ENCODE data around the gene AK5.

AK5 gene

DNA sequence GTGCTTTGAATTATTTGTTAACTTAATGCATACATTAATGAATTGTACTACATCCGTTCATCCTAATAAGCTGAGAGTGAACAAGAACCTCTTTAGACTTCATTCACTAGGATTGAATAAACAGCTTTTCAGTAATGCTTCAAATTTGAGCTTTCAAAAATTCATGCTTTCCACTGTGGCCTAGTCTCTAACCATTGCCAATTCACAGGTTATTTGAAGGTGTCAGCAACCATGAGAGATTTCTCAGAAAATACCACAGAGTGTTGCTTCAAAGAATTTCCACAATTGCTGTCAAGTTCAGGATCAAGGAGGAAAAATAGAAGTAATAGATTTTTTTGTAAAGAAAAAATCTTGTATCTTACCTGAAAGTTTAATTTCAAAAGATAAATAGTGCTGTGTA is 72.7 kb downstream of the AK5 start:
- Histone ChIP-seq H3K36me3 (replicated peaks in 1 of 2; ENCODE audit: control insufficient read depth in 2 of 2, insufficient read depth in 2 of 2, low read length in 2 of 2) (no peaks in the 10 kb centered on the region), H2BK15ac (ENCODE audit: low read length) (no peak overlapping the region), H2AK5ac (ENCODE audit: low read depth, low read length) (no peak overlapping the region), H3K27ac (replicated peaks; ENCODE audit: low read length) (no peak overlapping the region), H3K4me1 (ENCODE audit: control insufficient read depth in 2 of 2, insufficient read depth in 1 of 2, low read depth in 1 of 2, low read length in 2 of 2) (no peaks in the 10 kb centered on the region), H3K14ac (ENCODE audit: low read length) (no peak overlapping the region), H2BK12ac (ENCODE audit: low read length) (no peak overlapping the region), H3K23ac (ENCODE audit: low read depth, low read length, poor library complexity) (no peak overlapping the region), H3K4ac (ENCODE audit: low read length) (no peak overlapping the region), H3K79me1 (ENCODE audit: low read depth, low read length) (no peaks in the 10 kb centered on the region), H2BK5ac (ENCODE audit: low read length) (no peak overlapping the region), H3K9me3 (replicated peaks in 1 of 2; ENCODE audit: control insufficient read depth in 2 of 2, insufficient read depth in 1 of 2, low read depth in 1 of 2, low read length in 2 of 2) (no peaks in the 10 kb centered on the region), H4K91ac (ENCODE audit: low read depth, low read length, poor library complexity) (no peak overlapping the region), H3K4me3 (ENCODE audit: low read length in 2 of 2) (no peak overlapping the region), H2BK120ac (ENCODE audit: low read depth, low read length) (no peak overlapping the region), H4K8ac (ENCODE audit: low read depth, low read length) (no peak overlapping the region), H3K4me2 (ENCODE audit: insufficient read depth, low read length, poor library complexity, severe bottlenecking) (no peak overlapping the region), H2AFZ (ENCODE audit: low read length) (no peak overlapping the region), H3K27me3 (ENCODE audit: control insufficient read depth in 3 of 3, insufficient read depth in 3 of 3, low read depth in 1 of 3, low read length in 3 of 3) (no peaks in the 10 kb centered on the region), H3K9ac (ENCODE audit: low read depth, low read length, poor library complexity) (no peak overlapping the region), H3K18ac (ENCODE audit: low read length) (no peak overlapping the region)
- DNase-seq (ENCODE audit: low spot score), result no peak
- no CpG with 5 or more reads among the region's 1 CpG for WGBS, 2 donors (ENCODE audit: extremely low coverage in 2 of 2, insufficient read length in 2 of 2, insufficient replicate concordance in 1 of 2)

DNA sequence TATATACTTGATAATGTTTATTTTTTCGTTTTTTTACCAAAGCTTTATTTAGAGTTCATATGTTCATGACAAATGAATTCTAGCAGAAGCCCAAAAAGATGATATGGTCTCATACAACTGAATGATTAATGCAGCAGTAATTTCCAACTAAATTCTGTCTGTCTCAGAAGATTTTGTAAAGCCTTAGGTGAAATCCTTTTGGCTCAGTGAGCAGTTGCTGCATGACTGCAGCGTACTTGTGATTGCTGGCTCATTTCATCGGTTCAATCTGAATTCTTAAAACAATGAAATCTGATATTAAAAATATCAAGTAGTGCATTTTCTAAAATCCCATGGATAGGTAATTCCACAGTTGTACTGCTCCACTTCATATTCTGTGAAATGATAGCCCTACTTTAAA is 73.2 kb downstream of the AK5 start:
- Histone ChIP-seq H3K4me3 (ENCODE audit: low read length in 2 of 2) (no peak overlapping the region), H4K91ac (ENCODE audit: low read depth, low read length, poor library complexity) (no peak overlapping the region), H2AFZ (ENCODE audit: low read length) (no peak overlapping the region), H3K4me1 (ENCODE audit: control insufficient read depth in 2 of 2, insufficient read depth in 1 of 2, low read depth in 1 of 2, low read length in 2 of 2) (no peaks in the 10 kb centered on the region), H3K4me2 (ENCODE audit: insufficient read depth, low read length, poor library complexity, severe bottlenecking) (no peak overlapping the region), H3K79me1 (ENCODE audit: low read depth, low read length) (no peaks in the 10 kb centered on the region), H3K18ac (ENCODE audit: low read length) (no peak overlapping the region), H3K4ac (ENCODE audit: low read length) (no peak overlapping the region), H3K27ac (replicated peaks; ENCODE audit: low read length) (no peak overlapping the region), H3K9ac (ENCODE audit: low read depth, low read length, poor library complexity) (no peak overlapping the region), H2BK120ac (ENCODE audit: low read depth, low read length) (no peak overlapping the region), H3K9me3 (replicated peaks in 1 of 2; ENCODE audit: control insufficient read depth in 2 of 2, insufficient read depth in 1 of 2, low read depth in 1 of 2, low read length in 2 of 2) (no peaks in the 10 kb centered on the region), H4K8ac (ENCODE audit: low read depth, low read length) (no peak overlapping the region), H2BK15ac (ENCODE audit: low read length) (no peak overlapping the region), H3K27me3 (ENCODE audit: control insufficient read depth in 3 of 3, insufficient read depth in 3 of 3, low read depth in 1 of 3, low read length in 3 of 3) (no peaks in the 10 kb centered on the region), H2AK5ac (ENCODE audit: low read depth, low read length) (no peak overlapping the region), H2BK5ac (ENCODE audit: low read length) (no peak overlapping the region), H2BK12ac (ENCODE audit: low read length) (no peak overlapping the region), H3K14ac (ENCODE audit: low read length) (no peak overlapping the region), H3K36me3 (replicated peaks in 1 of 2; ENCODE audit: control insufficient read depth in 2 of 2, insufficient read depth in 2 of 2, low read length in 2 of 2) (no peaks in the 10 kb centered on the region), H3K23ac (ENCODE audit: low read depth, low read length, poor library complexity) (no peak overlapping the region)
- no peak for DNase-seq (ENCODE audit: low spot score)
- no CpG with 5 or more reads among the region's 3 CpGs for WGBS, 2 donors (ENCODE audit: extremely low coverage in 2 of 2, insufficient read length in 2 of 2, insufficient replicate concordance in 1 of 2)

DNA sequence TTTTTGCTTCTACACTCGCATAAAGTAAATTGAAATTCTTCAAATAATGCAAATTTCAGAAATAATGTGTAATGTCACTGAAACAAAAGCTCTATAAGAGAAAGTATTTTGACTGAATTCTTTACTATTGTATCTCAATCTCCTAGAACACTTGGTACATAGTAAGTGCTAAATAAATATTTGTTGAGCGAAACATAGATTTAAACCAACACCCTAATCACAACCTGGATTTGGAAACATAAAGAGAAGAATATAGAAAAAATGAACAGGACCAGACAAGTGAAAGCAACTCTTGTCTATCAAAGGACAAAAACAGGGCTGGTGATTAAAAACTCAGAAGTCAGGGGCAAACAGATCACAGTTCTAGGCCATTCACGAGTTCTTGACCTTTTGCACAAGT is 74.3 kb downstream of the AK5 start:
- Histone ChIP-seq H3K4me2 (ENCODE audit: insufficient read depth, low read length, poor library complexity, severe bottlenecking) (no peak overlapping the region), H3K36me3 (replicated peaks in 1 of 2; ENCODE audit: control insufficient read depth in 2 of 2, insufficient read depth in 2 of 2, low read length in 2 of 2) (no peaks in the 10 kb centered on the region), H3K4me3 (ENCODE audit: low read length in 2 of 2) (no peak overlapping the region), H4K8ac (ENCODE audit: low read depth, low read length) (no peak overlapping the region), H2BK15ac (ENCODE audit: low read length) (no peak overlapping the region), H3K27ac (replicated peaks; ENCODE audit: low read length) (no peak overlapping the region), H2BK5ac (ENCODE audit: low read length) (no peak overlapping the region), H3K9me3 (replicated peaks in 1 of 2; ENCODE audit: control insufficient read depth in 2 of 2, insufficient read depth in 1 of 2, low read depth in 1 of 2, low read length in 2 of 2) (no peaks in the 10 kb centered on the region), H3K23ac (ENCODE audit: low read depth, low read length, poor library complexity) (no peak overlapping the region), H3K14ac (ENCODE audit: low read length) (no peak overlapping the region), H4K91ac (ENCODE audit: low read depth, low read length, poor library complexity) (no peak overlapping the region), H3K9ac (ENCODE audit: low read depth, low read length, poor library complexity) (no peak overlapping the region), H3K27me3 (ENCODE audit: control insufficient read depth in 3 of 3, insufficient read depth in 3 of 3, low read depth in 1 of 3, low read length in 3 of 3) (no peaks in the 10 kb centered on the region), H2BK12ac (ENCODE audit: low read length) (no peak overlapping the region), H3K4ac (ENCODE audit: low read length) (no peak overlapping the region), H2AFZ (ENCODE audit: low read length) (no peak overlapping the region), H3K4me1 (ENCODE audit: control insufficient read depth in 2 of 2, insufficient read depth in 1 of 2, low read depth in 1 of 2, low read length in 2 of 2) (no peaks in the 10 kb centered on the region), H3K79me1 (ENCODE audit: low read depth, low read length) (no peaks in the 10 kb centered on the region), H3K18ac (ENCODE audit: low read length) (no peak overlapping the region), H2BK120ac (ENCODE audit: low read depth, low read length) (no peak overlapping the region), H2AK5ac (ENCODE audit: low read depth, low read length) (no peak overlapping the region)
- no CpG with 5 or more reads among the region's 3 CpGs for WGBS, 2 donors (ENCODE audit: extremely low coverage in 2 of 2, insufficient read length in 2 of 2, insufficient replicate concordance in 1 of 2)
- DNase-seq (ENCODE audit: low spot score), result no peak

DNA sequence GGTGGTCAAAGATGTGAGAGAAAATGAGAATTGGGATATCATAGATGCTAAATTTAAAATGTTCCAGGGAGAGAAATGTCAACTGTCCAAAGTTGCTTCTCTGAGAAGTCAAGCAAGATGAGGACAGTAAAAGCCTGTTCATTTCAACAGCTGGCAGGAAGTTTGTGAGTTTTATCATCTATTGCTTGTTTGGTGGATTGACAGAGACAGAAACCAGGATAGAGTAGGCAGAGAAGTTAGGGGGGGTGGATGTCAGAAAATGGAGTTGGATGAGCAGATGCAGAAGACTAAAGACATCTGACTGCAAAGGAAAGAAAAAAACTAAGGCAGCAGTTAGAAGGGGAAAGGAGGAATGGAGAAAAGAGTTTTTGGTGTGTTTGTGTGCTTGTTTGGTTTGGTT is 78.4 kb downstream of the AK5 start:
- Histone ChIP-seq H3K14ac (ENCODE audit: low read length) (no peak overlapping the region), H4K91ac (ENCODE audit: low read depth, low read length, poor library complexity) (no peak overlapping the region), H3K27ac (replicated peaks; ENCODE audit: low read length) (no peak overlapping the region), H3K4me1 (ENCODE audit: control insufficient read depth in 2 of 2, insufficient read depth in 1 of 2, low read depth in 1 of 2, low read length in 2 of 2) (no peaks in the 10 kb centered on the region), H3K4me3 (ENCODE audit: low read length in 2 of 2) (no peak overlapping the region), H3K9ac (ENCODE audit: low read depth, low read length, poor library complexity) (no peak overlapping the region), H2BK15ac (ENCODE audit: low read length) (no peak overlapping the region), H4K8ac (ENCODE audit: low read depth, low read length) (no peak overlapping the region), H2AFZ (ENCODE audit: low read length) (no peak overlapping the region), H2AK5ac (ENCODE audit: low read depth, low read length) (no peak overlapping the region), H3K79me1 (ENCODE audit: low read depth, low read length) (no peaks in the 10 kb centered on the region), H3K27me3 (ENCODE audit: control insufficient read depth in 3 of 3, insufficient read depth in 3 of 3, low read depth in 1 of 3, low read length in 3 of 3) (no peaks in the 10 kb centered on the region), H3K18ac (ENCODE audit: low read length) (no peak overlapping the region), H2BK120ac (ENCODE audit: low read depth, low read length) (no peak overlapping the region), H3K23ac (ENCODE audit: low read depth, low read length, poor library complexity) (no peak overlapping the region), H3K4me2 (ENCODE audit: insufficient read depth, low read length, poor library complexity, severe bottlenecking) (no peak overlapping the region), H2BK12ac (ENCODE audit: low read length) (no peak overlapping the region), H3K9me3 (replicated peaks in 1 of 2; ENCODE audit: control insufficient read depth in 2 of 2, insufficient read depth in 1 of 2, low read depth in 1 of 2, low read length in 2 of 2) (no peaks in the 10 kb centered on the region), H2BK5ac (ENCODE audit: low read length) (no peak overlapping the region), H3K4ac (ENCODE audit: low read length) (no peak overlapping the region), H3K36me3 (replicated peaks in 1 of 2; ENCODE audit: control insufficient read depth in 2 of 2, insufficient read depth in 2 of 2, low read length in 2 of 2) (no peaks in the 10 kb centered on the region)
- no peak for DNase-seq (ENCODE audit: low spot score)
